ENCODE data around the gene EPHB2.
A peak's percentile ranks its signal among the peaks of the same experiment; 100 is the strongest.

EPHB2 gene

GRCh38 chr1:22782406-22782805 is 71.8 kb downstream of the EPHB2 start:
- no peak for DNase-seq

- DNase-seq, result no peak
Observed at GRCh38 chr1:22784317-22784716, 73.7 kb downstream of the EPHB2 start.

- no peak for DNase-seq
Observed at GRCh38 chr1:22784737-22785136, 74.1 kb downstream of the EPHB2 start.

- DNase-seq, result no peak
Observed at GRCh38 chr1:22786101-22786500, 75.5 kb downstream of the EPHB2 start.

- no peak for DNase-seq
Observed at GRCh38 chr1:22786719-22787489, 76.3 kb downstream of the EPHB2 start.

DNA sequence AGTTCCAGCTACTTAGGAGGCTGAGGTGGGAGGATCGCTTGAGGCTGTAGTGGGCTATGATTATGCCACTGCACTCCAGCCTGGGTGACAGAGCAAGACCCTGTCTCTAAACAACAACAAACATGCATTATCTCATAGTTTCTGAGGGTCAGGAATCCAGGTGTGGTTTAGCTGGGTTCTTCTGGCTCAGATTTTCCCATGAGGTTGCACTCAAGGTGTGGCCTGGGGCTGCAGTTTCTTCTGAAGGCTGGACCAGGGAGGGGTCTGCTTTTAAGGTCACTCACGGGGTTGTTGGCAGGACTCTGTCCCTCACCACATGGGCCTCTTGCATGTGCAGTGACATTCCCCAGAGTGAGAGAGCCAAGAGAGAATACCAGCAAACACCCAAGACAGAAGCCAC is 77.0 kb downstream of the EPHB2 start:
- no peak for DNase-seq

DNA sequence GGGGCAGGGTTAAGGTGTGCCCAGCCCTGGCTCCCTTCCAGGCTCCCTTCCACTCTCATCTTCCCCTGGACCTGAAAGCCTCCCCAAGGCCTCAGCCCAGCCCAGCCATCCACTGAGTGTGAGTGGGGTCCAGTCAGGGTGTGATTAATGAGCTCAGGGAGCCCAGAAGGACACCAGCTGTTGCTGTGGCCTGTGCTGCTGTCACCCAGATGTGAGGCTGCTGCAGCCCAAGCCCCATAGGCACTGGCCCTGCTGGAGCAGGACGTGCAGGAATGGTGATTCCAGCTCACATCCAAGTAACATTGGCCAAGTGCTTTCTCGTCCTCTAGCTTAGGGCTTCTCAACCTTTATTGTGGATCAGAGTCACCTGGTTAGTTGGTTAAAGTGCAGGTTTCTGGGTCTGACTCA is 77.6 kb downstream of the EPHB2 start:
- DNase-seq, result no peak

- peak in 2 of 3 donors; percentile 19 to 36 for DNase-seq
Observed at GRCh38 chr1:22789356-22789994, 78.8 kb downstream of the EPHB2 start.

DNA sequence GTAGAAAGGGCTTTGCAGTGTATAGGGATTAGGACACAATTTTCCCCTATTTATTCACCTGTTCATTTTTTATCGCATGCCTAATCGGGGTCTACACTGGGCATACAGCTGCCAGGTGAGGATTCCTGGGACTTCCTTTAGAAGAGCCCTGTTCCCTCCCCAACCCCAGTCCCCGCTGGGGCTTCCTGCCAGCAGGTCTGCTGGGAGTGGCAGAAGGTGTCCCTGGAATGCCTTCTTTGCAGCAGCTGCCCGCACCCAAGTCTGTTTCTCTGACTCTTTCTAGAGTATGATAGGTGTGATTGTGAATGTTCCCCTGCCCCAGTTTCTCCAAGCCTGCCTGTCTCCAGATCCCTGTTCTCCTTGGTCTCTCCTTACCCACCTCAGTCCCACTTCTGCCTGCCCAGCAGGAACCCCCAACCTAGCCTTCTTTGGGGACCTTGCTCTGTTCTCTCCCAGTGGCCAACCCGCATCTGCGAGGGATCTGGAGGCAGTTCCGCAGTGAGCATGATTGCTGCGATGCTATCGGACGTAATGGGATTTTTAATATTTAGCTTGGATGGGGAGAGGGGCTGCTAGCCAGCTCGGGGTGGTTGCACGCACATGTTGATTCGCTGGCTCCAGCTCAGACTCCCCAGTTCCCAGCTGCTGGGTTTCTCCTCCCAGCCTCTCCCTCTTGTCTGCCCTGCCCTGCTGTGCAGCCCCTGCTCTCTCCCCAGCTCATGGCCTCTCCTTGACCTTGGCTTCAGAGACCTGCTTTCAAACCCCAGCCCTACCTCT is 79.8 kb downstream of the EPHB2 start:
- DNase-seq, result no peak

- DNase-seq, result no peak
Observed at GRCh38 chr1:22791831-22792347, 81.2 kb downstream of the EPHB2 start.

GRCh38 chr1:22792396-22793160 is 81.9 kb downstream of the EPHB2 start:
- no peak for DNase-seq

DNA sequence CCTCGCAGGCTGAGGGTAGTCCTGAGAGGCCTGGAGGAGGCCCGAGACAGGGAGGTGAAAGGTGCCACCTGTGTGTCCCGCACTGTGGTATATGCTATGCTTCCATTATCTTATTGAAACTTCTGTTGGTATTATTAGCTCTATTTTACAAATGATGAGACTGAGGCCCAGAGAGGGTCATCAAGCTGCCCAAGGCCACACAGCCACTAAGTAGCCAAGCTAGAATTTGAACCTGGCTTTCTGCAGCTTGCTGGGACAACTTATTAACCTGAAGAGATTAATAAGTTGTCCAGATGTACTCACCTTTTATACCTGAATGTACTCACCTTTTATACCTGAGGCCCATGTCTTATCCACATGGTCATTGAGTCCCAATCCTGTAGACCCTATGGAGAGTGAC is 83.0 kb downstream of the EPHB2 start:
- DNase-seq, result no peak

DNA sequence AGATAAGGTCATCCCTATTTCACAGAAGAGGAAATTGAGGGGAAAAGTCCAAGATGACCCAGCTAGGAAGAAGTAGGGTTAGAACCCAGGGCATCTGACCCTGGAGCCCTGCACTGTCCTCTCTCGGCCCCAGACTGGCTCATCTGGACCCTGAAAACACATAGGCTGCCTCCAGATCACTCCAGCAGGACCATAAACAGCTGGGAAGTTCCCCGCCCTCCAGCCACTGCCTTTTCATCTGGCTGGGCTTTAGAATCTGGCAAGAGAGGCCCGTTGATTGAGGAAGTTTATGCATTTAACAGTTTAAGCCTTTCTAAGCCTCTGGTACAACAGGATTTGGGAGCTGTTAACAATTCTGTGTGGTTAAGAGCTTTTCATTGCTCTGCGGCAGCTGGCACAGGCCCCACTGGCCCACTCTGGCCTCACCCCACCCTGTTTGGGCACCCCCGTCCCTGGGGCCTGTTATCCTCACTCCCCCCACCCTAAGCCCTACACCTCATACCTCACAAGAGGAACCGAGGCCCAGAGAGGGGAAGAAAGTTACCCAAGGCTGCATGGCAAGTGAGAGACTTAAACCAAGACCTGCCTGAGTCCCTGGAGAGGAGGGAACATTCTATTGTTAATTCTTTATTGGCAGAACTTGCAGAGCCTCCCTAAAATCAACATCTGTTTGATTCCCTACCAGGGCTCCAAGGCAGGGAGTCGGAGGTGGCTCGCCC is 84.2 kb downstream of the EPHB2 start:
- peak; percentile 81 to 84 (median 83) for DNase-seq

DNA sequence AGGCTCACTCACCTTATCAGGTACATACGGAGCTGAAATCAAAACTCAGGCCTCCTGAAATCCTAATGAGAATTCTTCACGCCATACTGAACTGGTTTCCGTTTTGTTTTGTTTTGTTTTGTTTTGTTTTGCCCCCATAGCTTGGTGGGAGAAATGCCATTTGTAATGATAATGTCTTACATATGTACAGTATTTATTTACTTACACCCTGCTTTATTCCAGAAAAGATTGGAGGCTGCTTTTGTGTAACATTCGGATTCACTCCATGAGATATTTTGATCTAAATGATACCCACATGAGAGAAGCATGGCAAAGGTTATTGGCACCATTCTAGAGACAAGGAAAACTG is 84.7 kb downstream of the EPHB2 start:
- DNase-seq, result no peak

DNA sequence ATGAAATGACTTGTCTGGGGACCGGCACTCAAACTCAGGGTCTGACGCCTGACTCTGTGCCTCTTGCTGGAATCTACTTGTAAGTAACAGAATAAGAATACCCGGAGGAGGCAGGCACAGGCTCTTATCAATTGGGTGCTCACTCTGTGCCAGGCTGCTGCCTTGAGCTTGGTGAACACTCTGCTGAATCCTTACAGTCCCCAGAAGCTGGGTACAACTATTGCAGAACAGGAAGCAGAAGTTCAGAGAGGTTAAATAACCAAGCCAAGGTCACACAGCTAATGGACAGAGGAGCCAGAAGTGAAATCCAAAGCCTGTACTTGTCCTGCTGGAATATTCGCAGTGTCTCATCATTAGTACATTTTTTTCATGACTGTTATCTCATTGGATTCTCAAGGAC is 86.0 kb downstream of the EPHB2 start:
- DNase-seq, result no peak

GRCh38 chr1:22798083-22798482 is 87.4 kb downstream of the EPHB2 start:
- DNase-seq, result no peak

DNA sequence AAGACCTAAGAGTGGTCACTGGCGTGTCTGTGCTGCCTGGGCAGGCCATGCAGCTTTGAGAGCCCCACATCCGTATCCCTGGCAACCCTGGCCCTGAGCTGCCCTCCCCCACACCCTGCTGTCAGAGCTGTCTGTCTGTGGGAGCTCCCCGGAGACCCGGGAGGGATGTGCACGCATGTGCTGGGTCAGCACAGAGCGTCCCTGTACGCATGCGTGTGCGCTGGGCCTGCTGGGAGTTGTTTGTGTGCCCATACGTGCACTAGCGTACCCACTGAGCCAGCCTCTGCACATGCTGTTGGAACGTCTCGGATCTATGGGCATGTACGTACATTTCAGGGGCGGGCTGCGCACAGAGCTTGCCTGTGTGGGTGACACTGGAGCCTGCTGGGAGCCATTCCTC is 89.3 kb downstream of the EPHB2 start:
- no peak for DNase-seq

DNA sequence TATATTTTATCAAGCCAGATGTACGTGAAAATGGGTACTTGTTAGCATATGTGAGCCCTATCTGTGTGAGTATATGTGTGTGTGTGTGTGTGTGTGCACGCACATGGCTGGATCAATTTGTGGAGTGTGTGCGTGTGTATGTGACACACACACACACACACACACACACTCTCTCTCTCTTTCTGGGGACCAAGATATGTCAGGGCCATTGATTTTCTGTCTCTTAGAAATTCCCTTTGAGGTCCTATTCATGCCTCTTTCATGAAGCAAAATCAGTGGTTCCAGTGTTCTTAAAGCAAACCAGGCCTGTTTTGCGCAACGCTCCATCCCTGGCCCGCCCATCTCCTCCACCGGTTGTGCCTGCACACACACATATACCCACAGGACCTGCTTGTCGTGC is 90.0 kb downstream of the EPHB2 start:
- no peak for DNase-seq

DNA sequence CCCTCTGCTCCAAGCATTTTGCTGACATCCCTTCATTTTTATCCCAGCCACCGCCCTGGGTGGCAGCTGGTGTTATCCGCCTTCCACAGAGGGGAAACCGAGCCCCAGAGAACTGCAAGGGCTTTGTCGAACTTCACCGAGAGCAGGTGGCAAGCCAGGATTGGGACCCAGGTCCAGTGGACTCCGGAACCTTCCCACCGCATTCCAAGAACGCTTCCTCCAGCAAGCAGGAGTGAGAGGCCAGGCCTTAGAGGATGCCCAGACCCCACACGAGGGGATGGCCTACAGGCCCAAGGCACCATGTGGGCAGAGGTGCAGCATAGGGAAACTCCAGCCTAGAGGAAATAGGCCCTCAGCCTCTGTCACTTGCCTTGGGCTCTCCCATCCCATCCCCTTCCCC is 90.7 kb downstream of the EPHB2 start:
- no peak for DNase-seq

DNA sequence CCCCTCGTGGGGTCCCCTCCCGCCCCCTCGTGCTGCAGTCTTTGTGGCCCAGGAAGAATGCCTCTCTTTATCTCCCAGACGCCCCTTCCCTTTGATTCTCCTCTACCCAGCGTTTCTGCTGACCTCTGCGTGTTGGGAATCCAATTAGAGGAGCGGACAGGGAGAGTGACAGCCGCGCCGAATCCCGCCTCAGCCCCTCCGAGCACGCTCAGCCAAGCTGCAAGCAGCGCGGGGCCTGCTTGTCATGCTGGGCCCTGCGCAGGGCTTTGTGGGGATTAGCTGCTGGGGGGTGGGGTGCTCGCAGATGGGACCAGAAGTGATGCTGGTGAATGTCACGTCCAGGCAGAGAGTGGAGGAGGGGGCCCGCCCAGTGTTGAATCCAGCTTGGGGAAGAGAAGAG is 91.1 kb downstream of the EPHB2 start:
- no peak for DNase-seq

DNA sequence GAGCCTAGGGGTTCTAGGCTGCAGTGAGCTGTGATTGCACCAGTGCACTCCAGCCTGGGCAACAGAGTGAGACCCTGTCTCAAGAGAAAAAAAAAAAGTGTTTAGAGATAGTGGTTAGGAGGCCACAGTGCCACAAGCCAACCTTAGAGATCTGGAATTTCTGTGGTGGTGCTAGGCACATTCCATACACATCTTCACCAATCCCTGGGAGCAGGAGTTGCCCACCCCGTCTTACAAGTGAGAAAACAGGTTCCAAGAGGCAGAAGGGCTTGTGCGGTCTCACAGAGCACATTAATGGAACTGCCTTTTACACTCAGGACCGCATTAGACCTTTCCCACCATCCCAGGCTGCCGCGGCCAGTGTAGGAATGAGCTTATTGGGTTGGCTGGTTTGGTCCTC is 93.2 kb downstream of the EPHB2 start:
- DNase-seq, result no peak

DNA sequence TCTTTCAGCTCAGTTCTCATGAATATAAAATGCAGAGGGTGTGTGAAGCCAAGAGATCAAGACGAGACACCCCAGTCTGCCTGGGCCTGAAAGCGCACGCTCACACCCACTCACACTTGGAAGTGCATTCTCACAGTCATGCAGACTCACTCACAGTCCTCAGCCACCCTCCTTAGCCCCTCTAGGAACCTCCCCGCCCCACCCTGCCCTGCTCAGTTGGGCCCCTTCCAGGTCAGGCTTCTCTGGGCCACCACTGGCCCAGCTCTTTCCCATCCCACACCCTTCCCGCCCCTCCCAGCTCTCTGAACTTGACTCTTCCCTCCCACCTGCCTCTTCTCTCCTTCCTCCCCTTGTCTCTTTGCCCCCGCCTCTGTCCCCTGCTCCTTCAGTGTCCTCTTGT is 93.8 kb downstream of the EPHB2 start:
- DNase-seq, result no peak

Data from suppressor macrophage treated with lipopolysaccharide for 1 hour (primary cell).